B cell (primary cell): ENCODE measurements around the gene WDFY4.

Experiments used
- CTCF ChIP-seq: fragments of 200-600 bp; IDR thresholded peaks from one replicate; pipeline ENCODE4 v1.8.0; 2022; ENCODE audit warnings: antibody characterized with exemption, mild to moderate bottlenecking
- EZH2 ChIP-seq: IDR thresholded peaks from 2 replicates; pipeline ENCODE4 v1.6.1; 2012; ENCODE audit warnings: borderline replicate concordance, low read depth, mild to moderate bottlenecking, moderate library complexity, low read length; ENCODE audit not compliant: insufficient read depth, poor library complexity, severe bottlenecking

GRCh38 chr10:48699011-48699627, 14.4 kb downstream of the WDFY4 start:
- TF ChIP-seq CTCF (no peak), EZH2 (no peak)
